Astrocyte (in vitro differentiated cells and primary cell): ENCODE results near the gene WDR19. TPM values are rescaled to one million over a fixed set of nuclear protein-coding genes. Genes with fewer than 3 reads are reported as not detected.

Experiments used
- DNase-seq: peaks from one replicate; pipeline ENCODE4 v3.0.0-alpha.2; 2010; ENCODE audit warnings: low read depth
- FAIRE-seq: peaks from 2 replicates; lab custom pipeline; 2011; peaks lifted over from hg19 to GRCh38; lab: Jason Lieb, UNC
- H2AFZ ChIP-seq: 2 replicates; pipeline ENCODE4 v1.6.0; 2012; ENCODE audit warnings: low read depth, low read length, inconsistent platforms
- H3K27ac ChIP-seq: 2 replicates; pipeline ENCODE4 v1.5.1; 2011; ENCODE audit warnings: low read depth, low read length, inconsistent platforms
- H3K27me3 ChIP-seq: 2 replicates; pipeline ENCODE4 v1.6.0; 2011; ENCODE audit warnings: low read length, inconsistent platforms; ENCODE audit not compliant: insufficient read depth
- H3K36me3 ChIP-seq: 2 replicates; pipeline ENCODE4 v1.5.1; 2011; ENCODE audit warnings: low read length, inconsistent platforms; ENCODE audit not compliant: insufficient read depth
- H3K4me1 ChIP-seq: 2 replicates; pipeline ENCODE4 v1.5.1; 2011; ENCODE audit warnings: low read length, inconsistent platforms; ENCODE audit not compliant: insufficient read depth
- H3K4me2 ChIP-seq: 2 replicates; pipeline ENCODE4 v1.6.0; 2012; ENCODE audit warnings: low read length, inconsistent platforms
- H3K4me3 ChIP-seq: 2 replicates; pipeline ENCODE4 v1.5.1; 2011; ENCODE audit warnings: low read depth, mild to moderate bottlenecking, low read length, inconsistent platforms; ENCODE audit not compliant: insufficient read depth
- H3K79me2 ChIP-seq: 2 replicates; pipeline ENCODE4 v1.6.0; 2012; ENCODE audit warnings: mild to moderate bottlenecking, low read length, inconsistent platforms; ENCODE audit not compliant: insufficient read depth
- H3K9ac ChIP-seq: 2 replicates; pipeline ENCODE4 v1.6.0; 2012; ENCODE audit warnings: mild to moderate bottlenecking, low read length, inconsistent platforms
- H3K9me3 ChIP-seq: 2 replicates; pipeline ENCODE4 v1.5.1; 2012; ENCODE audit warnings: low read depth, mild to moderate bottlenecking, low read length, inconsistent platforms; ENCODE audit not compliant: insufficient read depth
- H4K20me1 ChIP-seq: 2 replicates; pipeline ENCODE4 v1.6.0; 2012; ENCODE audit warnings: low read length, inconsistent platforms; ENCODE audit not compliant: insufficient read depth
- H3K27ac Mint-ChIP-seq: one replicate; pipeline ENCODE4 v1.8.0; 2021; ENCODE audit warnings: mild to moderate bottlenecking, mixed read lengths; ENCODE audit not compliant: unreplicated experiment
- H3K27me3 Mint-ChIP-seq: one replicate; pipeline ENCODE4 v1.8.0; 2021; ENCODE audit warnings: low read depth, mixed read lengths; ENCODE audit not compliant: unreplicated experiment
- H3K36me3 Mint-ChIP-seq: one replicate; pipeline ENCODE4 v1.8.0; 2021; ENCODE audit warnings: low read depth, mixed read lengths; ENCODE audit not compliant: unreplicated experiment
- H3K4me1 Mint-ChIP-seq: one replicate; pipeline ENCODE4 v1.8.0; 2021; ENCODE audit warnings: low read depth, mixed read lengths; ENCODE audit not compliant: unreplicated experiment
- H3K4me3 Mint-ChIP-seq: one replicate; pipeline ENCODE4 v1.8.0; 2021; ENCODE audit warnings: mild to moderate bottlenecking, moderate library complexity, mixed read lengths; ENCODE audit not compliant: unreplicated experiment
- H3K9me3 Mint-ChIP-seq: one replicate; pipeline ENCODE4 v1.8.0; 2021; ENCODE audit warnings: mild to moderate bottlenecking, mixed read lengths; ENCODE audit not compliant: unreplicated experiment
- CTCF ChIP-seq: IDR thresholded peaks from 2 replicates; pipeline ENCODE4 v1.5.1; 2011; ENCODE audit warnings: low read depth, mild to moderate bottlenecking, inconsistent platforms, low read length, moderate library complexity; ENCODE audit not compliant: insufficient read depth
- EZH2 ChIP-seq: IDR thresholded peaks from 2 replicates; pipeline ENCODE4 v1.6.1; 2012; ENCODE audit warnings: mild to moderate bottlenecking, low read length, inconsistent platforms; ENCODE audit not compliant: insufficient read depth
- total RNA-seq: library from RNA; stranded (reverse); gene quantifications from 2 replicates; pipeline ENCODE4 v1.2.1, GENCODE V29; 2021

The WDR19 gene
- total RNA-seq, 1 donor from 2014 or later: 18.0 TPM

- Histone ChIP-seq H3K27me3 (no peaks in the 10 kb centered on the region), H3K79me2 (no peaks in the 10 kb centered on the region), H4K20me1 (no peaks in the 10 kb centered on the region), H3K4me3 (no peak overlapping the region), H2AFZ (no peak overlapping the region), H3K9ac (peak overlapping the region; percentile 39), H3K27ac (peak overlapping the region; percentile 78), H3K36me3 (peaks cover 8% of the 10 kb centered on the region), H3K9me3 (no peaks in the 10 kb centered on the region), H3K4me1 (peaks cover 19% of the 10 kb centered on the region), H3K4me2 (peak overlapping the region; percentile 54)
- H3K27ac Mint-ChIP-seq: peak overlapping the region; percentile 88
- DNase-seq (peak; percentile 96), FAIRE-seq (peak; percentile 96)
- H3K9me3 Mint-ChIP-seq: no peaks in the 10 kb centered on the region
- TF ChIP-seq CTCF (no peak), EZH2 (no peak)
- H3K4me3 Mint-ChIP-seq: no peak overlapping the region
- H3K27me3 Mint-ChIP-seq: no peaks in the 10 kb centered on the region
- H3K36me3 Mint-ChIP-seq: peaks cover 3% of the 10 kb centered on the region
- peaks cover 11% of the 10 kb centered on the region for H3K4me1 Mint-ChIP-seq
Measured at GRCh38 chr4:39319676-39320075, 137.3 kb downstream of the WDR19 start.

DNA sequence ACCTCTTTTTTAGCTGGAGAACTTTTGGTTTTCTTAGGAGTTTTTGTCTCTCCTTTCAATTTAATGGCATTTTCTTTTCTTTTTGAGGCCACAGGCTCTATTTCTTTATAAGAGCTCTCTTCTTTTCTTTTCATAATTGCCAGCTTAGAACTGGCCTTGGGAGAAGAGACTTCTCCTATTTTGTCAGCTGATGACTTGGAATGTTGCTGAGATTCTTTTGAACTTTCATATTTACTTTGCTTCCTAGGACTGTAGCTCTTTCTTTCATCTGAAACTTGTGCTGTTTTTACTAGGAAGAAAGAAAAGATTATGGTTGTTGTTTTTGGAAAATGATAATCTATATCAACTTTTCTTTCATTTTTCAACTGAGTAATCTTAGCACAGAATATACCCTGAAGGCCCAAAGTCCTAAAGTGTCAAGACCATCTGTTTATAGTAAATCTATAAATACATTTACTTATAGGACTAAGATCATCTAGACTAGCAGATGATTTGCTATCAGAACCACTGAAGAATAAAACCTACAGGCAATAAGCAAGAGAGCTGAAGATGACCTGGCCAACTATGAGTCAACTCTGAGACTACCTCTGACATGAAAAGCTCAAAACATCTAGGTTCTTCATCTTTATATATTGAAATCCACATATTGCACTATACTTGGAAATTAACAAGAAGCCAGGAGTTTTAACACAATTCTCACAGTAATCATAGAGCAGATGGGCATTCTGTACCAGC lies 138.2 kb downstream of the WDR19 start:
- Mint-ChIP-seq H3K36me3 (peaks cover 3% of the 10 kb centered on the region), H3K4me3 (no peak overlapping the region), H3K27ac (peak overlapping the region; percentile 88), H3K4me1 (peaks cover 11% of the 10 kb centered on the region), H3K9me3 (no peaks in the 10 kb centered on the region), H3K27me3 (no peaks in the 10 kb centered on the region)
- Histone ChIP-seq H3K79me2 (no peaks in the 10 kb centered on the region), H2AFZ (no peak overlapping the region), H3K4me2 (peak overlapping the region; percentile 54), H3K4me1 (peaks cover 19% of the 10 kb centered on the region), H3K4me3 (no peak overlapping the region), H4K20me1 (no peaks in the 10 kb centered on the region), H3K36me3 (peaks cover 10% of the 10 kb centered on the region), H3K27me3 (no peaks in the 10 kb centered on the region), H3K9ac (peak overlapping the region; percentile 39), H3K9me3 (no peaks in the 10 kb centered on the region), H3K27ac (peak overlapping the region; percentile 78)
- peak; percentile 49 for DNase-seq
- FAIRE-seq: peak; percentile 92
- no peak for TF ChIP-seq EZH2
- TF ChIP-seq CTCF: no peak

DNA sequence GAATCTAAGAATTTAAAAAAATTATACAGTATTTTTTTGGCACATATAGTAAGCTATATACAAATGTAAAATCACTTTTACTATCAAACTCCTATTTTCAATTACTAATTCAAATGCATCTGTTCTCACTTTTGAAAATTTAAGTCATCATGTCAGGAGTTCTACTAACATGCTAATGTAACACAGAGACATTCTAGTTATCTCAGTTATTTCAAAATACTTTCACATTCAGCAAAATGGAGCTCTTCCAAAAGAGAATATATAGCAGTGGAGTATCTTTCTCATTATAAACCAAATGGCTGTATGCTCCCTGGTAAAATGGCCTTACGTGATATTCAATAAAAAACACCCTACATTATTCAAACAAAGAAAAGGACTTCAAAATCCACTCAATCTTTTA lies 141.5 kb downstream of the WDR19 start:
- no peak for FAIRE-seq
- TF ChIP-seq CTCF (no peak), EZH2 (no peak)
- Histone ChIP-seq H3K9me3 (no peaks in the 10 kb centered on the region), H3K79me2 (peaks cover 5% of the 10 kb centered on the region), H4K20me1 (no peaks in the 10 kb centered on the region), H3K4me2 (no peak overlapping the region), H3K4me3 (no peak overlapping the region), H3K27ac (no peak overlapping the region), H2AFZ (no peak overlapping the region), H3K36me3 (peaks cover 10% of the 10 kb centered on the region), H3K9ac (no peak overlapping the region), H3K4me1 (peaks cover 19% of the 10 kb centered on the region), H3K27me3 (no peaks in the 10 kb centered on the region)
- DNase-seq: no peak
- Mint-ChIP-seq H3K9me3 (peaks cover 1% of the 10 kb centered on the region), H3K27ac (no peak overlapping the region), H3K36me3 (peaks cover 10% of the 10 kb centered on the region), H3K4me1 (peaks cover 11% of the 10 kb centered on the region), H3K4me3 (no peak overlapping the region), H3K27me3 (no peaks in the 10 kb centered on the region)
